GM19240 (cell line): Measurements from ENCODE around the gene CMC1.

Source experiments
- DNase-seq: peaks from one replicate; pipeline ENCODE4 v3.0.0; 2011; ENCODE audit warnings: low spot score; ENCODE audit not compliant: insufficient read length

CMC1 gene

DNA sequence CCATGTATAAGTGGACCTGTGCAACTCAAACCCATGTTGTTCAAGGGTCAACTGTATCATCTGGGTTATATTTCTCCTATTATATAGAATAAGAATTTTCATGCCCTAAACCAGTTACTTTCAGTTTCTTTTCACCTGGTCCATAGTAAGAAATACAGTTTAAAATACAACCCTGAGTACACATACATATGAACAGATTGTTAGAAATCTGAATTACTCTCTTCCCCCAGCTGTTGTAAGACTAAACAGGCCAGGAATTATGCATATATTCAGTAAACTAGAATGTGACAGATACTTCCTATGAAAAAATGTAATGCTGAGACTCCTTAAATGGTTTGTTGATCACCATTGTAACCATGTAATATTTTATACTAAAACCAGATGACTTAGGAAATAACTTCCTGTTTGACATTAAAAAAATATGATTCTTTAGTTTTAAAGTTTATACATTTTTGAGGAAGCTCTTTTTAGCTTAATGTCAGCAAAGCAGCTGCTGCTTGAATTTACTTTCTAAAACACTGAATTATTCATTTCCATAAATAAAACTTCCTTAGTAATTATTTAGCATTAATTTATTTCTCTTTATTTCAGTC, 54.6 kb downstream of the CMC1 start:
- DNase-seq = no peak

GRCh38 chr3:28299705-28300104, 58.3 kb downstream of the CMC1 start:
- DNase-seq = no peak

DNA sequence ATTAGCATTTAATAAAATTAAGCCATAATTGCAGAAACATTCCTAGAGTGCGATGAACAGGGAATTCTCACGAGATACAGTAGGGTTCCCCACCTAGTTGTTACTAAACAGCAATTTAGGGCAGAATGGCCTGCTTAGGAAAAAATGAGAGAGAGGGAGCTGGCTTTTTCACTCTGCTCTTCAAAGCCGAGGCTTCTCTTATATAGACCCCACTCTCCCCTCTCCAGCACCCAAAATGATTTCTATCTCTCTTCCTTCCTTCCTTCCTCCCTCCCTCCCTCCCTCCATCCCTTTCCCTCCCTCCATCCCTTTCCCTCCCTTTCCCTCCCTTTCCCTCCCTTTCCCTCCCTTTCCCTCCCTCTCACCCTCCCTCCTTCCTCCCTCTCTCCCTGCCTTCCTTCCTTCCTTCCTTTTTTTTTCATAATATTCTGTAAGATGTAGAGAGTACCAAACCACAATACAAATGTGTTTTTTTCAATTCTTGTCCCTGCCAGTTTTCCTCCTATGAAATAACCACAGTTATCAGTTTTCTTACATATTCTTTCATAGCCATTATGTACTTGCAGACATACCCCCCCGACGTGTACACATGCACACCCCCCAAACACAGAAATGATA, 59.0 kb downstream of the CMC1 start:
- DNase-seq = no peak

- DNase-seq = no peak
Measured at GRCh38 chr3:28301688-28302087, 60.3 kb downstream of the CMC1 start.

- no peak for DNase-seq
Measured at GRCh38 chr3:28308196-28308595, 66.8 kb downstream of the CMC1 start.

- DNase-seq = no peak
Measured at GRCh38 chr3:28315711-28316110, 74.3 kb downstream of the CMC1 start.

- DNase-seq = no peak
Measured at GRCh38 chr3:28316226-28316625, 74.8 kb downstream of the CMC1 start.

DNA sequence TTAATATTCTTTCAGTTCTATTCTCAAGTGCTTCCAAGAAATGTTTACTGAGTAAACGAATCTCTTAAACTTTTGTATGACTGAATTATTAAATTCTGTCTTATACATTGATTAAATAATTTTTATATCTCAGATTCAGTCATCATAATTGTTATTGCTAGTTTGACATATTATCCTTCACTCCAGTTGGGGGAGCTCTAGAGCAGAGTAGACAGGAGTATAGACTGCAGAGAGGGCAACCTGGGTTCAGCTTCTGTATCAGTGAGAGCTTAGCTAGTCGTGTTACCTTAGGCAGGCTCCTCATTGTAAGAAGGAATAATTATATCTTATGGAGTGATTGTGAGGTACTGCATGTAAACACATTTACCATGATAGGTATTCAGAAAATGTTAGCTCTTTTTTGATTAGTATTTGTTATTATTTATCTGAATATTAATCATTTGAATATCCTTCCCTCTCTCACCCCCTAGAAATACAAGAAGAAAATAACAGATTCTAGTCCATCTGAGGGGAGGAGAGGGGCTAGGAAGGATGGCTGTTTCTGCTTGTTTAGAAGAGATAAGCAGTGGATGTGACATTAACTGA, 76.1 kb downstream of the CMC1 start:
- no peak for DNase-seq

GRCh38 chr3:28320981-28321380, 79.6 kb downstream of the CMC1 start:
- DNase-seq = no peak

GRCh38 chr3:28322464-28322863, 81.0 kb downstream of the CMC1 start:
- DNase-seq = no peak

DNA sequence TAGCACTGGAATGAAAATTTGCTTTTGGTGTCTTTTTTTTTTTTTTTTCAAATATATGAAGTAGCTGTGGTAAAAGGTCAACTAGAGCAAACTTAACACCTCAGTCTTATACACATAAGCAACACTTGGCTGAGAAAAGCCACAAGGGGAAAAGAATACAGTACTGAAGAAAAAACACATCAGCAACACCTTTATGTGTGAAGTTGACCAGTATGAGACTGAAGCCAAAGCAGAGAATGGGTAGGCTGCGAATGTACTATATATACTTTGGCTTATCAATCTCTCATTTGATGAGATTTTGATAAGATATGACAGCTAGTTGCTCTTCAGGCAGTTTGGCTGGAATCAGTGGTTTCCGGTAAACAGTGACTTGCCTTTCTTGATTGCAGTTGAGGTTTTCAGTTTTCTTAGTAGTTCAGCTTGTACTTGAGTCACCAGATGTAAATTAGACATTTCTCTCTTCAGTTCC, 85.1 kb downstream of the CMC1 start:
- no peak for DNase-seq

- DNase-seq = no peak
Measured at GRCh38 chr3:28328188-28329151, 87.1 kb downstream of the CMC1 start.

GRCh38 chr3:28334552-28334951, 93.1 kb downstream of the CMC1 start:
- no peak for DNase-seq

GRCh38 chr3:28335246-28335645, 93.8 kb downstream of the CMC1 start:
- no peak for DNase-seq

DNA sequence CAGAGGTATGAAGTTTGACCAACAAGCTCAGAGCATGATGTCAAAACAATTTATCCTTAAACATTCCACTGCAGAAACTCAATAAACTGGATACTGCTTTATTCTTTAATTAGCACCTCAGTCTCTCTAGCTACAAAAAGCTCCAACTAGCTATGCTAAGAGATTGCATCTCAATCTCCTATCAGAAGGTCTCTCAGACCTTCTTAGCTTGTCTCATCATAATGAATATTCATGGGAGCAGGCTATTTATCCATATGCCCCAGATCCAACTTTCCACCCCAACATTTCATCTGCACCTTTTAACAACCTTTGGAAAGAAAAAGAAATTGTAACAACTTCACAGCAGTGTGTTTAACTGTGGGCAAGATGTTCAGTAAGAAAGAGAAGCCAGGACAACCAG, 95.8 kb downstream of the CMC1 start:
- no peak for DNase-seq

- no peak for DNase-seq
Measured at GRCh38 chr3:28343144-28343543, 101.7 kb downstream of the CMC1 start.

- DNase-seq = no peak
Measured at GRCh38 chr3:28345690-28346089, 104.3 kb downstream of the CMC1 start.

GRCh38 chr3:28347374-28348264, 106.2 kb downstream of the CMC1 start:
- no peak for DNase-seq

GRCh38 chr3:28348265-28348628, 106.8 kb downstream of the CMC1 start:
- peak; percentile 7 for DNase-seq

- peak; percentile 23 for DNase-seq
Measured at GRCh38 chr3:28348629-28349468, 107.4 kb downstream of the CMC1 start, which contains the start of the genes AZI2 and ZCWPW2. TSS of gene AZI2 (minus strand) at chr3:28348824. CDS start at chr3:28340617, 8,207 bp downstream. TSS of gene ZCWPW2 (plus strand) at chr3:28348721. CDS start at chr3:28413069, 64,348 bp downstream.
